NCI-H1092 (cell line): Measurements from ENCODE around the gene COL5A1.
"Not testable (repeated sequence)": the region's sequence is repeated elsewhere in the genome, so short reads cannot be mapped to it uniquely, and the experiment has no call there.

Experiments
- DNase-seq: peaks from one replicate; lab custom pipeline; 2025; lab: John Stamatoyannopoulos, UW

COL5A1 gene

GRCh38 chr9:134655586-134656333 lies 14.2 kb downstream of the COL5A1 start:
- DNase-seq, result no peak

DNA sequence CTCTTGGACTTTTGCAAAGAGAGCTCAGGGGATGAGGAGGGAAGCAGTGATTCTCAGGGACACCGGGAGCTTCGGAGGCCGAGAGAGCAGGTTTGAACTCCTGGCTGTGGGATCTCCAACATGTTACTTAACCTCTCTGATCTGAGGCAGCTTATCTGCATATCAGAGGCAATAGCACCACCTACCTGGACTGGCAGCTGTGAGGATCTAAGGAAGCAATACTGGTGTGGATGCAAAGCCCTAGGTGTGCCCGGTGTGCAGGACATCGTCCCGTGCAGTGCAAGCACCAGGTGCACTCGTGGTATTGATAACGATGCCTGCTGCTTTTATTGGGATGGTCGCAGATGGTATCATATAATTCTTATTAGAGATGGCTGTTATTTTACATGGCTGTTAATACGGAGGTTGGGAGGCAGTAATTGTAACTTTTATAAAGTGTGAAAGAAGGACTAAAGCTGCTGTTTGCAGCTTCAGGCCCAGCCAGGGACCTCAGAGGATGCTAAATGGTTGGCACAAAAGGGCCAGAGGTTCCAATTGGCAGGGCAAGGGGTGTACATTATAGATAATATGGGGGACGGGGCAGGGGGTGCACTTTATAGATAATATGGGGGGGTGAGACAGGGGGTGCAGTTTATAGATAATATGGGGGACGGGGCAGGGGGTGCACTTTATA lies 14.9 kb downstream of the COL5A1 start:
- DNase-seq, result no peak

GRCh38 chr9:134657666-134658377 lies 16.2 kb downstream of the COL5A1 start:
- DNase-seq, result no peak

DNA sequence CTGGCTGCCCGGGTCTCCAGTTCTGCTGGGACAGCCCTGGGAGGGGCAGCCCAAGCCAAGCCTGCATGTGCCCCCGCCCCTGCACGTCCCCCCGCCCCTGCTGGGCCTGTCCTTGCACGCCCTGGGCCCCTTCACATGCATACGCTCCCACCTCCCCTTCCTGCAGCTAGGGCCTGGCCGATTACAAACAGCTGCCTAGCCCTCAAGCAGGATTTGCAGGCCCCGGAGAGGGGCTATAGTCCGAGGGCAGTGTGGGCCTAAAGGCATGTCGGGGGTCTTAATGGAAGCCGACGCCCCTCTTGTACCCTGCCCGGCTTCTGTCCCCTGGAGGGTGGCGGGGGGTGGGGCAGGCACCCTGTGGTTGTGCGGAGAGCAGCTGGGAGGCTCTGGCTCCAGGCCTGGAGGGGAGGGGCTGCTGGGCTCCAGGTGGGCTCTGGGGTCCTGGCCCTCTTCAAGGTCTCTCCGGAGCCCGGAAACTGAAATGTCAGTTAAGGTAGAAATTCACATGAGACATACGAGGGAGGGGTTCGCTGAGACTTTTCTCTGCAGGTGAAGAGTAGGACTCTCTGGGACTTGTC lies 16.9 kb downstream of the COL5A1 start:
- no peak for DNase-seq

- no peak for DNase-seq
These were observed 18.1 kb downstream of the COL5A1 start for GRCh38 chr9:134659688-134660131.

DNA sequence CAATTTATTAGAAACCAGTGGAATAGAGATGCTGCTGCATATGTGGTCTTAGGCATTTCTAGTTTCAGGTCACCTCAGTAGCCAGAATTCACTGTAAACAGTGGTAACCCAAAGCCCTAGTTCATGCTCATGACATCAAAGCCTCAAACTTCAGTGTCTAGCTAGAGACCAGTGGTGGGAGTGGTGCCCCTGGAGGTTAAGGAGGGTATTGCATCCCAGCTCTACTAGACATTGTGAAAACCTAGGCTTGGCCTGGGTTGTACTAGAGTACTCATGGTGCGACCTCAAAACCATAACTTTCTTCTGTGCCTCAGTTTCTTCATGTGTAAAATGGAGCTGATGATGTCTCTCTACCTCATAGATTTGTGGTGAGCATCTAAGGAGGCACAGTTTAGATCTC lies 18.8 kb downstream of the COL5A1 start:
- no peak for DNase-seq

DNA sequence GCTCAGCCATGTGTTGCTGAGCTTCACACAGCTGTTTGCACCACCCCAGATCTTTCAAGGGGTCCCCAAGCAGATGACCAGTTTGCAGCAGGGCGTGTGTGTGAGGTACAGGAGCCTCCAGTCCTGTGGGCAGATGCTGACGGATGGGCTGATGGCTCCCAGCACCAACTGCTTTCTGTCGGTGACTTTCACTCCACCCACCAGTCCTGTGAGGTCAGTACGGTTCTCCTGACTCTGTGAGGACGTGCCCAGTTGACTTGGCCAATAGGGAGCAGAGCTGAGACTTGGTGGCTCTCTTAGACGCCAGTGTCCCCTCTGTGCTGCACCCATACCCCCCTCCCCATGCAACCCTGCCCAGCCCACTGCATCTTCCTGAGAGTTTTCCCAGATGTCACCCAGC lies 19.7 kb downstream of the COL5A1 start:
- no peak for DNase-seq

DNA sequence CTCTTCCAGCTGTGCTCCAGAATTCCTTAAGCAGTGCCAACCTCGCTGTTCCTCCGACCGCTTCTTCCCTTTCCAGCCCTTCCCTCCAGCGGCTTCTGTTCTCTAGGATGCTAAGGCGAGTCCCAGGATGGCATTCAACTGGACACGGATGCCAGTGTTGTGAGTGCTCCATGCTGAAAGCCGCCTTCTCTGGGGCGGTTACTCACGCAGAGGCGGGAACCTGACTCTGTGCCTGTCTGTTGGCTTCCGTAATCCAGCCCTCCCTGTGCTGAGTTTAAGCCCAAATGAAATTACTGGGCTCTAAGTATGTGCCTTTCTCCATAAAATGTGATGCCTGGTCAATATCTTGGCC lies 20.2 kb downstream of the COL5A1 start:
- DNase-seq, result no peak

GRCh38 chr9:134662143-134662876 lies 20.7 kb downstream of the COL5A1 start:
- no peak for DNase-seq

- no peak for DNase-seq
These were observed 21.5 kb downstream of the COL5A1 start for GRCh38 chr9:134663084-134663483.

DNA sequence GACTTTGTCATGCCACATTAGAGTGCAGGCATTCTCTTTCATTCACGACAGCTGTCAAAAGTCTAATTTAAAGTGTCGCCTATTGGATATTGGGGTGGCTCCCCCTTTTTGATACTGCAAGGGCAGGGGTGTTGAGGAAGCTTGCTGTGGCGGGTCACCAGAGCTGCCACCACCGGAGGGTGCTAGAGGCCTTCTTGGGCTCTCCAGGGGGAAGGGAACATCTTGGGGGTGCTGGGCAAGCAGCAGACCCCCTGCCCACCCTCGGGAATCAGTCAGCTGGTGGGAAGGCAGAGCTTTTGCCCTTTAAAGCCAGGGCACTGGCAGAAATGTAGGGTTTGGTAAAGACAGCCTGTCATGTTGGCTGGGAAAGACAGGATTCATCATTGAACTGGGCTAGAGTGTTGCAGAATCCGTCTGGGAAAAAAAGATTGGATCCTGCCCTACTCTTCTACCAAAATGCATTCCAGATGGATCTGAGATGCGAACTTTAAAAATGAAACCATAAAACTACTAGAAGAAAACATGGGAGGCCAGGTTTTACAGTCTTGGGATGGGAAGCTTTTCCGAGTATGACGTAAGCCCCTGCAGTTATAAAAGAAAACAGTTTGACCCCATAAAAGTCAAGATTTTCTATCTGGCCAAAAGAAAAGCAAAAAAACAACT lies 22.3 kb downstream of the COL5A1 start:
- no peak for DNase-seq

DNA sequence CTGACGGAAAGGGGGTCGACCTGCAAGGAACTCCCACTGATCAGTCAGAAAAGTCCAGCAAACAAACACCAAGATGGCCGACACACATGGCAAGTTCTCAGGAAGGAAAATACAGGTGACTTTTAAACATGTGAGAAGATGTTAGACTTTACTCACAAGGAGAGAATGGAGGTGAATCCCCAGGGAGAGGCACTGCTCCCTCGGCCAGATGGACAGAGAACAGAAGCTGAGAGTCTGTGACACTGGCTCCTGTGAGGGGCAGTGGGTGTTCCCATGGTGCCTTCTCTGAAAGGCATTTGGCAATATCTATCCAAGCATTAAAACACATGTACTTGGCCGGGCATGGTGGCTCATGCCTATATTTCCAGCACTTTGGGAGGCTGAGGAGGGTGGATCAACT lies 22.8 kb downstream of the COL5A1 start:
- no peak for DNase-seq

DNA sequence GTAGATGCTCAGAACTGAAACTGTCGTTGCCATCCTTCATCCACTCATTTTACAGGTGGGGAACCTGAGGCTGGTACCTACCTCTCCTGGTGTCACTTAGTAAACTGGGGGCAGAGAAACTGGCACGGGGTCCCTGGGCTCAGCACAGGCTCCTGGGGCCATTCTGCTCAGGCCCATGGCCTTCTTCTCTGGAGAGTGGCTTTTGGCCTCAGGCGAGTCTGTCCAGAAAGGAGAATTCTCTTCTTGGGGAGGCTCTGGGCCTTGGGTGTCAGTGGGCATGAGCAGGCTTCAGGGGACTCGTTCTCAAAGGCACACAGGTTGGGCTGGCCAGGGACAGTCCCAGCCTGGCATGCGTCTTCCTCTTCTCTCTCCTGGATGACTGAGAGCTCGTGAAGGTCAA lies 24.6 kb downstream of the COL5A1 start:
- DNase-seq, result no peak

DNA sequence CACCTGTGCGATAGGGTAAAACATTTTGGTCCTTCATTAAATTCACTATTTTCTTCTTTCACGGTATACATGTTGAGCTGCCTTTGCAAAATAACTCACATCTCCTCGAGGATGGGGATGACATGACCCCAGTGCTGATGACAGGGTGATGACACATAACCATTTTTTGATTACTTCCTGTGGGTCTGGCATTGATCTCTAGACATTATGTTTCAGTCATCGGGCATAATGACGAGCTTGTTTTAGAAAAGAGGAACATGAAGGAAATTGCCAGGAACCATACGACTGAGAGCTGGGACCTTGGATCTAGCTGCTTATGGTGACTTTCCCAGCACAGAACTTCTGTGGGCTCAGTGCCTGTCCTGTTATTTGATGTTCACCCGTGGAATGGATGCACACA lies 25.2 kb downstream of the COL5A1 start:
- no peak for DNase-seq

DNA sequence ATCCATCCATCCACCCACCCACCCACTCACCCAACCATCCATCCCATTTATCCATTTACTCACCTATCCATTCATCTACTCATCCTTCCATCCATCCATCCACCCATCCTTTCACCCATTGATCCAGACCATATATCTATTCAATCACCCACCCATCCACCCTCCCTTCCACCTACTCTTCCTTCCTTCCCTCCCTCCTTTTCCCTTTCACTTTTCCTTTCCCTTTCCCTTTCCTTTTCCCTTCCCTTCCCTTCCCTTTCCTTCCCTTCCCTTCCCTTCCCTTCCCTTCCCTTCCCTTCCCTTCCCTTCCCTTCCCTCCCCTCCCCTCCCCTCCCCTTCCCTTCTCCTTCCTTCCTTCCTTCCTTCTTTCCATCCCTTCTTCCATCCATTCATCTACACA lies 27.4 kb downstream of the COL5A1 start:
- not testable (repeated sequence) for DNase-seq

DNA sequence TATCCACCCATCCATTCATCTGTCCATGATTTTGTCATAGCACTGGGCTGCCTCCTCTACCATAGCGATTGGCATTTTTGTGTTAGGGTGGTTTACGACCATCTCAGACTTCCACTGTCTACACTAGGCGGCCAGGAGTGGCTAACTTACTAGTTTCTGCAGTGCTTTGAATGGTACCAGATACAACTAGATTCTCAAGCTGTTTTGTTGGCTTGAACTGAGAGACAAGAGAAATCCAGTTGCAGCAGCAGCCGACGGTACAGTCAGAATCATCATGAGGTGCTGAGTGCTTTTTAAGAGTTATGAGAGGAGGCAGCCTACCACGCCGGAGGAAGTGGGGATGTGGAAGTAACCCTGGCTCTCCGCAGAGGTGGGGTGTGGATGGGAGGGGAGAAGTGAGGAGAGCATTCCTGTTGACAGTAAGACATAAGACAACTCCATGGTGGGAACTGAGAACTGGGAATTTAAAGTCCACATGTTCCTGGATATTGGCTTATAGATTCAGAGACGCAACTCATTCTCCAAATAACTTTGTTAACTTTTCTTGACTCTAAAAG lies 27.9 kb downstream of the COL5A1 start:
- no peak for DNase-seq

DNA sequence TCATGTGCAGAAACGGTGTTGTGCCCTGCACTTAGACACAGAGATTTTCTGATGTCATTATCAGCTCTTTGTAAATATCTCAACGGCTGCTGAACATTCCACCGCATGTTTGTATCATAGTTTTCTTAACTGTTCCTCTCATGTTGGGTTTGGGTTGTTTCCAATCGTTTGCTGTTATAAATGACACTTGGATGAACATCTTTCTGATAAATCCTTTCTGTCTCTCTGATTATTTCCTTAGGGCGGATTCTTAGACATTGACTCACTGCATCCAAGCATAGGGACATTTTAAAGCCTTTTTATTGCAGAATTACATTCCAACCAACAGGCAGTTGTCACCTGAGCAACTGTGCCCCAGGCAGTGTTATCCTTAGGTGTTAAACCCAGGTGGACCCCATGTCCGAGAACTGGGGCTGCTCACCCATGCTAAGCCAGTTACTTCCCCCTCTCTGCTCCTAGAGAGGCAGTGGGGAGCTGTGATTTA lies 28.5 kb downstream of the COL5A1 start:
- no peak for DNase-seq

- DNase-seq, result no peak
These were observed 29.3 kb downstream of the COL5A1 start for GRCh38 chr9:134670851-134671281.

DNA sequence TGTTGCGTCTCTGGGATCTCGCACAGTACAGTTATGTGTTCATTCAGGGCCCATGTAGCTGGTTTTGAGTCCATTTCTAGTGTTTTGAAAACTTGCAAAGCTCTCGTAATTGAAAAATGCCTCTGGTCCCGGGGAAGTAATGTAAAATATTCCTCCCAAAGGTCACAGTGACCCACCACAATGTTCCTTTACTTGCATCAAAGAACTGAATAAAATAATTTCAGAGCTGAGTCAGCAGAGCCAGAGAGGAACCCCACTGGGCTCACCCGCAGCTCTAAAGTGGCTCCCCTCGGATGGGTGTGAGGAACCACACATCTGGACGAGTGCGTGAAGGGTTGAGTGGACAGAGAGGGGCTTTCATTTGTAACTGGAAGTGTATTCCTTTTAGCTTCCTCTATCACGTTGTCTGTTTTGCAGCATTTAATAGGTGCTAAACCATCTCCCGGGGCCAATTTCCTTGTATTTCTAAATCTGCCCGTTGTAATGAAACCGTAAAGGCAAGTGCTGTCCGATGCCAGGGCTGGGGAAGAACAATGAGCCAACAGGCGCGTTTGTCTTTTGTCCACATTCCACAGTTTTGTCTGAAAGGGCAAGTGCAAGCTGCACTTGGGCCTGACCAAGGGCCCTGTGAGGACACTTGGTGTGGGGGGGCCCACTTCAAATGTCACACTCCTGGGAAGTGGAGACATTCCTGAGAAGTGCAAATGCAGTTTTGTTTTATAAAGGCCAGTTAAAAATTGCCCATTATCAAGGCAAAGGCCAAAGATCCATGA lies 29.9 kb downstream of the COL5A1 start:
- DNase-seq, result no peak

DNA sequence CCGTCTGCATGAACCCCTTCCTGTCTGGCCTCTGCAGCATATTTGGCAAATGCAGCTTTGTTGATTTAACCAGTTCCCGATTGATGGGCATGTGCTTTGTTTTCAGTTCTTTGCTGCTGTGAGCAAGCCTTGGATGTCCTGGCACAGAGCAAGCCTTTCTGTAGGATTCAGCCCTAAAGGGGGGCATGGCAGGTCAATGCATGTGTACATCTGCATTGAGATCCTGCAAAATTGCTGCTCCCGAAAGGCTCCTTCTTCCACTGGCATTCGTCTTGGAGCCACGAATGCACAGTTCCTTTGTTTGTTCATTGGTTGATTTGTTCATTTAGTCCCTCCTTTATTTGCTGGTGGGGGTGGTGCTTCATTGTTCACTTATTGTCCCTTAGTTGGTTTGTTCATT lies 34.8 kb downstream of the COL5A1 start:
- no peak for DNase-seq
